ENCODE data around the gene WDR82.

The WDR82 gene, protein sequence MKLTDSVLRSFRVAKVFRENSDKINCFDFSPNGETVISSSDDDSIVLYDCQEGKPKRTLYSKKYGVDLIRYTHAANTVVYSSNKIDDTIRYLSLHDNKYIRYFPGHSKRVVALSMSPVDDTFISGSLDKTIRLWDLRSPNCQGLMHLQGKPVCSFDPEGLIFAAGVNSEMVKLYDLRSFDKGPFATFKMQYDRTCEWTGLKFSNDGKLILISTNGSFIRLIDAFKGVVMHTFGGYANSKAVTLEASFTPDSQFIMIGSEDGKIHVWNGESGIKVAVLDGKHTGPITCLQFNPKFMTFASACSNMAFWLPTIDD

GRCh38 chr3:52278510-52279069 lies at the start of gene WDR82:
Gene WDR82, minus strand, starts transcription at chr3:52278649. Its CDS starts 288 bp downstream, at chr3:52278361.
- no peaks in the 10 kb centered on the region for H3K27me3 Mint-ChIP-seq
- ATAC-seq (replicated peaks; ENCODE audit: extremely low read depth, poor library complexity, severe bottlenecking) (peak; percentile 79), DNase-seq (ENCODE audit: low spot score in 2 of 2) (peak; percentile 94 to 95)
- H3K4me3 Mint-ChIP-seq, result peak within 1 kb of the TSS; percentile 95
- H3K36me3 Mint-ChIP-seq (ENCODE audit: insufficient read depth), result peaks cover 45% of the 10 kb centered on the region
- H3K9me3 Mint-ChIP-seq, result no peaks in the 10 kb centered on the region
- H3K4me1 Mint-ChIP-seq, result peaks cover 74% of the 10 kb centered on the region
- peak within 1 kb of the TSS; percentile 94 for H3K27ac Mint-ChIP-seq (ENCODE audit: low read depth)

- ATAC-seq (replicated peaks; ENCODE audit: extremely low read depth, poor library complexity, severe bottlenecking) (no peak), DNase-seq (ENCODE audit: low spot score in 2 of 2) (no peak)
- Mint-ChIP-seq H3K4me1 (no peaks in the 10 kb centered on the region), H3K27me3 (no peaks in the 10 kb centered on the region), H3K9me3 (no peaks in the 10 kb centered on the region), H3K27ac (ENCODE audit: low read depth) (no peak overlapping the region), H3K4me3 (no peak overlapping the region), H3K36me3 (ENCODE audit: insufficient read depth) (peaks cover 5% of the 10 kb centered on the region)
These were observed 49.2 kb upstream of the WDR82 start for GRCh38 chr3:52327486-52328290.

DNA sequence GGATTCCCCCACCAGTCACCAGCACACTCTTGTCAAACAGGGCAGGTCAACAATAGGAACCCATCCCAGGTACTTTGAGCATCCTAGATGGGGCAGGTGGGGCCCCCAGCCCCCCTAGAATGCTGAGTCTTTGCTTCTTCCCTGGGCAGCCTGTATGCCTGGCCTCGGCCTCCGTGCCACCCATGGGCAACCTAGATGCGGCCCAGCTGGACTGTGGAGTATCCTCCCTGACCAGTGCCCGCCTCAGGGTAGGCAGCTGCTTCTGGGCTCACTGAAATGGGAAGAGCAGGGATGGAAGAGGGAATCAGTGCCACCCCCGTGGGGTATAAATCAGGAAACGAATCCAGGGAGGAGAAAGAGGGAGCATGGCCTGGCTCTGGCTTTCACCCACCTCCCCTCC lies 48.5 kb upstream of the WDR82 start:
- ATAC-seq (replicated peaks; ENCODE audit: extremely low read depth, poor library complexity, severe bottlenecking) (no peak), DNase-seq (ENCODE audit: low spot score in 2 of 2) (no peak)
- no peaks in the 10 kb centered on the region for H3K27me3 Mint-ChIP-seq

DNA sequence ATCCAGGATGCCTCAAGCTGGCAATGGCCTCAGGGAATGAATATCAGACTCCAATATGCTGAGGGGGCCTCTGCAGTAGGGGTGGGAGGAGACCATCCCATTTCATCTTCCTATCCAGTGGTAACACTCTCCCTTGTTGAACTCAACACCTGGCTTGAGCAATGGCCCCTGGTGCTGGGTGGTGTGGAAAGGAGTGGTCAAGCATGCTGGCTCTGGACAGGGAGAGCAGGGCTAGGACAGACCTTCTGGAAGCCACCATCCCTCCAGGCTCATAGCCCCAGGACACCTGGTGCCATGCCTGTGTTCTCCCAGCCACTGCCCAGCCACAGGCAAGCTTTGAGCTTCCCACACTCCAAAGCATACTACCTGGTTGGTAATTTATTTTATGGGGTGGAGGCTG lies 47.2 kb upstream of the WDR82 start:
- no peaks in the 10 kb centered on the region for H3K36me3 Mint-ChIP-seq (ENCODE audit: insufficient read depth)
- no peak for ATAC-seq (replicated peaks; ENCODE audit: extremely low read depth, poor library complexity, severe bottlenecking)
- no peaks in the 10 kb centered on the region for H3K9me3 Mint-ChIP-seq

More for the DNA sequence above, 48.5 kb upstream of the WDR82 start:
- Mint-ChIP-seq H3K36me3 (ENCODE audit: insufficient read depth) (peaks cover 4% of the 10 kb centered on the region), H3K27ac (ENCODE audit: low read depth) (no peak overlapping the region), H3K4me1 (no peaks in the 10 kb centered on the region), H3K4me3 (no peak overlapping the region), H3K9me3 (no peaks in the 10 kb centered on the region)

GRCh38 chr3:52324676-52325075 lies 46.2 kb upstream of the WDR82 start:
- Mint-ChIP-seq H3K36me3 (ENCODE audit: insufficient read depth) (no peaks in the 10 kb centered on the region), H3K4me3 (no peak overlapping the region), H3K27ac (ENCODE audit: low read depth) (no peak overlapping the region), H3K27me3 (no peaks in the 10 kb centered on the region), H3K4me1 (no peaks in the 10 kb centered on the region), H3K9me3 (no peaks in the 10 kb centered on the region)
- DNase-seq (ENCODE audit: low spot score in 2 of 2) (no peak), ATAC-seq (replicated peaks; ENCODE audit: extremely low read depth, poor library complexity, severe bottlenecking) (no peak)

More for the DNA sequence above, 47.2 kb upstream of the WDR82 start:
- Mint-ChIP-seq H3K27ac (ENCODE audit: low read depth) (no peak overlapping the region), H3K4me3 (no peak overlapping the region), H3K27me3 (no peaks in the 10 kb centered on the region), H3K4me1 (no peaks in the 10 kb centered on the region)
- no peak for DNase-seq (ENCODE audit: low spot score in 2 of 2)

DNA sequence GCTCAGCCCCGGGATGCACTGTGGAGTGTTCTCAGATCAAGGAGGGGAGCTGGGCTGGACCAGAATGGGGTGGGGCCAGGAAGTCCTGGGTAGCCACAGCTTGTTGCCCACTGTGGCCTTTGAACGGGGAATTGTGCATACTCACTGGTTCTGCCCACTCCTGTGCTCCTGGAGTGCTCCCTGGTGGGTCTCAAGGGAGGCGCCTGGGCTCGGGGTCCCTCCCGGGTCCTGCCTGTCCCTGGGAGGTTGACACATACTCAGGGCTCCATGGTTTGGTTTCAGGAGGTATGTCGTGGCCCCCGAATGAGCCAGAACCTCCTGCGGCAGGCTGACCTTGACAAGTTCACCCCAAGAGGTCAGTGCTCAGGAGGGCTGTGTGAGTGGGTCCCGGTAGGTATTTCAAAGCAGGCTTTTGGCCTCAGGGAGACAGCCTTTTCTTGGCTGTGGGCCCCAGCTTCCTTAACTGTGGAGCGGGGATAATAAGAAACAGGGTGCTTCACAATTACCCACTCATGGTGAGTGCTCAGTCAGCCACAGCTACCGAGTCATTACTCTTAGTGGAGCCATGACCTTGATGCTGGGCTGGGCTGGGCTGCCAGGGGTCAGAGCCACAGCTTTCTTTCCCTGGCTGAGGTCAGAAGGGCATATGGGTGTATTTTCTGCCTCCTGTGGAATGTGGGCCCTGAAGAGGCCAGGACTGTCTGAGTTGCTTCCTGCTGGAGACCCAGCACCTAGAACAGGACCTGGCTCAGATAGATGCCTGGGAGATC lies 45.3 kb upstream of the WDR82 start:
- Mint-ChIP-seq H3K36me3 (ENCODE audit: insufficient read depth) (no peaks in the 10 kb centered on the region), H3K9me3 (no peaks in the 10 kb centered on the region), H3K27me3 (no peaks in the 10 kb centered on the region), H3K4me1 (no peaks in the 10 kb centered on the region), H3K27ac (ENCODE audit: low read depth) (no peak overlapping the region), H3K4me3 (no peak overlapping the region)
- ATAC-seq (replicated peaks; ENCODE audit: extremely low read depth, poor library complexity, severe bottlenecking) (no peak), DNase-seq (ENCODE audit: low spot score in 2 of 2) (no peak)

GRCh38 chr3:52322466-52322865 lies 44.0 kb upstream of the WDR82 start:
- no peaks in the 10 kb centered on the region for H3K27me3 Mint-ChIP-seq
- H3K4me3 Mint-ChIP-seq, result no peak overlapping the region
- peaks cover 5% of the 10 kb centered on the region for H3K4me1 Mint-ChIP-seq
- H3K36me3 Mint-ChIP-seq (ENCODE audit: insufficient read depth), result no peaks in the 10 kb centered on the region
- ATAC-seq (replicated peaks; ENCODE audit: extremely low read depth, poor library complexity, severe bottlenecking), result no peak
- no peak overlapping the region for H3K27ac Mint-ChIP-seq (ENCODE audit: low read depth)
- no peak for DNase-seq (ENCODE audit: low spot score in 2 of 2)
- no peaks in the 10 kb centered on the region for H3K9me3 Mint-ChIP-seq

DNA sequence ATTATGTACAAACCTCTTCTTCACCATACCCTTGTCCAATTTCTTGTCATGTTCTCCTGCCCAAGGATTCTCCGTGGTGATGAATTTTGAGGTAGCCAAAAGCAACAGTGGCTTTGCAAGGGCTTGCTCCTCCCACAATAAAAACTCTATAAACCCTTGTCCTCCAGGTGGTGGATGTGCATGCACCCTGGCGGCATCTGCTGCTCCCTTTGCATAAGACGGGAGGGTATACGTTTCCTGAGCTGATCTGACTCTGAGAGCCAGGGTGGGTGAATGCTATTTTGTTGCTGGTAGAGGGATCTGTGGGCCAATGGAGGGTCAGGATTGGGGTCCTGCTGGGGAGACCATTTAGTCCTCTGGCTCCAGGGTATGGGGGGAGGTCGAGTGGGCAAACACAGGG lies 43.0 kb upstream of the WDR82 start:
- Mint-ChIP-seq H3K4me1 (peaks cover 6% of the 10 kb centered on the region), H3K4me3 (no peak overlapping the region), H3K27me3 (no peaks in the 10 kb centered on the region), H3K9me3 (no peaks in the 10 kb centered on the region), H3K27ac (ENCODE audit: low read depth) (peak overlapping the region; percentile 57), H3K36me3 (ENCODE audit: insufficient read depth) (no peaks in the 10 kb centered on the region)
- DNase-seq (ENCODE audit: low spot score in 2 of 2), result no peak
- no peak for ATAC-seq (replicated peaks; ENCODE audit: extremely low read depth, poor library complexity, severe bottlenecking)

GRCh38 chr3:52319921-52320595 lies 41.6 kb upstream of the WDR82 start:
- H3K9me3 Mint-ChIP-seq, result no peaks in the 10 kb centered on the region
- H3K36me3 Mint-ChIP-seq (ENCODE audit: insufficient read depth), result no peaks in the 10 kb centered on the region
- peak overlapping the region; percentile 82 for H3K27ac Mint-ChIP-seq (ENCODE audit: low read depth)
- H3K27me3 Mint-ChIP-seq, result no peaks in the 10 kb centered on the region
- H3K4me3 Mint-ChIP-seq, result no peak overlapping the region
- peaks cover 6% of the 10 kb centered on the region for H3K4me1 Mint-ChIP-seq
- no peak for DNase-seq (ENCODE audit: low spot score in 2 of 2)
- no peak for ATAC-seq (replicated peaks; ENCODE audit: extremely low read depth, poor library complexity, severe bottlenecking)

GRCh38 chr3:52318186-52318816 lies 39.9 kb upstream of the WDR82 start:
- H3K4me1 Mint-ChIP-seq, result peaks cover 7% of the 10 kb centered on the region
- H3K36me3 Mint-ChIP-seq (ENCODE audit: insufficient read depth), result no peaks in the 10 kb centered on the region
- no peaks in the 10 kb centered on the region for H3K9me3 Mint-ChIP-seq
- ATAC-seq (replicated peaks; ENCODE audit: extremely low read depth, poor library complexity, severe bottlenecking) (no peak), DNase-seq (ENCODE audit: low spot score in 2 of 2) (no peak)
- H3K27me3 Mint-ChIP-seq, result no peaks in the 10 kb centered on the region
- no peak overlapping the region for H3K4me3 Mint-ChIP-seq
- no peak overlapping the region for H3K27ac Mint-ChIP-seq (ENCODE audit: low read depth)

DNA sequence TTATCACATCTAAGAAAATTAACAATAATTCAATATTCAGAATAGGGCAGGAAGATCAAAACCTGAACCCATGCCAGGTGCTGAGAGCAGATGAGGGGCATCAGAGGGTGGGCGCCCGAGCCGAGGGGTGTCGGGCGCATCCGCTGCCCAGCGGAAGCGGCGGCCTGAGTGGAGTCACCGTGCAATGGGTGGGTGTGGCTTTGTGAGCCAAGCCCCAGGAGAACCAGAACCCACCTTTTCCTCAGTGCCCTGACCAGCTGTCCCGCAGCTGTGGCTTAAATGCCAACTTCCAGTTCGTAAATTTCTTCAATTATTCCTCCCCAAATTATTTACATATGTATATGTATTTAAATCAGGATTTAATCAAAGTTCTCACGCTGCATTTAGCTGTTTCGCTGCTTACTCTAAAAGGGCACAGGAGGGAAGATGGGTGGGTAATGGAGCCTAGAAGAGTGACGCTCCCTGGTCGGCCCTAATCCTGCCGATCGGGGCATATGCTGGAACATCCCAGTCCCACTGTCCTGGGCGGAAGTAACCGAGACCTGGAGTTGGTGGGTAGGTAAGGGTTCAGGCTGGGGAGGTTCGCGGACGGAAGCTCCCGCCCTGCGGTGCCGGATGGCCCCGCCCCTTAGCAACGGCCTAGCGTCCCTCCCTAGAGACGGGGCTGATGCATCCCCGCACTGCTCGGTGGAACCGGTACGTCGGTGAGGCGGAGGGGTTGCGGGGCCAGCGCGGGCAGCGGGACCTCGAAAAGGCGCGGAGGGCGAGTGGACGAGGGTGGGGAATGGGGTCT lies 39.0 kb upstream of the WDR82 start:
- peaks cover 10% of the 10 kb centered on the region for H3K4me1 Mint-ChIP-seq

More for the DNA sequence above, 39.0 kb upstream of the WDR82 start:
- Mint-ChIP-seq H3K9me3 (no peaks in the 10 kb centered on the region), H3K27me3 (no peaks in the 10 kb centered on the region), H3K36me3 (ENCODE audit: insufficient read depth) (no peaks in the 10 kb centered on the region), H3K4me3 (peak overlapping the region; percentile 55), H3K27ac (ENCODE audit: low read depth) (no peak overlapping the region)
- DNase-seq (ENCODE audit: low spot score in 2 of 2) (peak; percentile 48 to 51), ATAC-seq (replicated peaks; ENCODE audit: extremely low read depth, poor library complexity, severe bottlenecking) (peak; percentile 98)

Data from central memory CD8-positive, alpha-beta T cell (primary cell).